Neural cell (in vitro differentiated cells): Measurements from ENCODE around the gene SLC47A1. TPM values are rescaled to one million over a fixed set of nuclear protein-coding genes. Genes with fewer than 3 reads are reported as not detected.

Experiments used
- H2AFZ ChIP-seq: fragments of 200-600, 300-800 bp; sonication (generic), shearing (Covaris generic); 2 replicates; pipeline ENCODE4 v1.6.0; 2014; ENCODE audit warnings: low read depth, mild to moderate bottlenecking, antibody characterized with exemption, low read length, moderate library complexity
- H3F3A ChIP-seq: fragments of 200-600 bp; shearing (Covaris generic); 2 replicates; pipeline ENCODE4 v1.6.1; 2016; ENCODE audit warnings: mild to moderate bottlenecking, moderate library complexity, mixed read lengths, antibody characterized with exemption, low read length; ENCODE audit not compliant: insufficient read depth, poor library complexity, severe bottlenecking
- H3K27ac ChIP-seq: fragments of 200-600, 300-800 bp; sonication (generic), shearing (Covaris generic); 2 replicates; pipeline ENCODE4 v1.5.1; 2014; ENCODE audit warnings: mild to moderate bottlenecking, low read length, moderate library complexity
- H3K27me3 ChIP-seq: fragments of 300-800, 200-600 bp; sonication (generic), shearing (Covaris generic); 2 replicates; pipeline ENCODE4 v1.6.0; 2014; ENCODE audit warnings: mild to moderate bottlenecking, low read depth, low read length, moderate library complexity; ENCODE audit not compliant: insufficient read depth
- H3K36me3 ChIP-seq: fragments of 300-800, 200-600 bp; sonication (generic), shearing (Covaris generic); 2 replicates; pipeline ENCODE4 v1.5.1; 2014; ENCODE audit warnings: mild to moderate bottlenecking, antibody characterized with exemption, low read length, moderate library complexity; ENCODE audit not compliant: insufficient read depth
- H3K4me2 ChIP-seq: fragments of 300-800, 200-600 bp; sonication (generic), shearing (Covaris generic); 2 replicates; pipeline ENCODE4 v1.6.0; 2014; ENCODE audit warnings: mild to moderate bottlenecking, low read length
- H3K4me3 ChIP-seq: fragments of 300-800, 200-600 bp; sonication (generic), shearing (Covaris generic); 2 replicates; pipeline ENCODE4 v1.5.1; 2014; ENCODE audit warnings: mild to moderate bottlenecking, low read length, moderate library complexity
- H3K79me2 ChIP-seq: fragments of 200-600 bp; shearing (Covaris generic); replicated peaks from 2 replicates; pipeline ENCODE4 v1.6.0; 2014; ENCODE audit warnings: mild to moderate bottlenecking, low read length, moderate library complexity; ENCODE audit not compliant: insufficient read depth
- H3K9ac ChIP-seq: fragments of 300-800, 200-600 bp; sonication (generic), shearing (Covaris generic); 2 replicates; pipeline ENCODE4 v1.6.1; 2016; ENCODE audit warnings: mild to moderate bottlenecking, low read length, mixed read lengths
- H3K9me2 ChIP-seq: fragments of 200-600 bp; shearing (Covaris generic); 2 replicates; pipeline ENCODE4 v1.6.1; 2016; ENCODE audit warnings: mild to moderate bottlenecking, low read length, mixed read lengths; ENCODE audit not compliant: insufficient read depth
- H3K9me3 ChIP-seq: fragments of 200-600, 300-800 bp; sonication (generic), shearing (Covaris generic); 2 replicates; pipeline ENCODE4 v1.6.1; 2016; ENCODE audit warnings: mild to moderate bottlenecking, mixed run types, low read length, moderate library complexity, mixed read lengths
- H4K20me1 ChIP-seq: fragments of 200-600 bp; shearing (Covaris generic); 2 replicates; pipeline ENCODE4 v1.6.1; 2016; ENCODE audit warnings: mild to moderate bottlenecking, mixed run types; ENCODE audit not compliant: insufficient read depth
- CTCF ChIP-seq: fragments of 450-650 bp; IDR thresholded peaks from 2 replicates; pipeline ENCODE4 v1.5.1; 2014; ENCODE audit warnings: antibody characterized with exemption, mild to moderate bottlenecking, moderate library complexity; ENCODE audit not compliant: poor library complexity, severe bottlenecking
- EP300 ChIP-seq: fragments of 450-650 bp; conservative IDR thresholded peaks from 2 replicates; pipeline ENCODE4 v1.6.1; 2014; ENCODE audit warnings: antibody characterized with exemption, mild to moderate bottlenecking, moderate library complexity; ENCODE audit not compliant: poor library complexity, severe bottlenecking
- EZH2 ChIP-seq: fragments of 200-600, 300-800 bp; shearing (Covaris generic), sonication (generic); IDR thresholded peaks from 2 replicates; pipeline ENCODE4 v1.6.1; 2014; ENCODE audit warnings: antibody characterized with exemption, low read length, borderline replicate concordance, mild to moderate bottlenecking; ENCODE audit not compliant: insufficient read depth, poor library complexity, severe bottlenecking
- MXI1 ChIP-seq: fragments of 450-650 bp; conservative IDR thresholded peaks from 2 replicates; pipeline ENCODE4 v1.6.1; 2014; ENCODE audit warnings: antibody characterized with exemption, mild to moderate bottlenecking; ENCODE audit not compliant: poor library complexity, severe bottlenecking
- POLR2AphosphoS5 ChIP-seq: IDR thresholded peaks from 2 replicates; pipeline ENCODE4 v1.6.1; 2012
- RAD21 ChIP-seq: fragments of 450-650 bp; conservative IDR thresholded peaks from 2 replicates; pipeline ENCODE4 v1.6.1; 2014; ENCODE audit warnings: antibody characterized with exemption, mild to moderate bottlenecking, moderate library complexity
- SMC3 ChIP-seq: fragments of 450-650 bp; conservative IDR thresholded peaks from 2 replicates; pipeline ENCODE4 v1.6.1; 2014; ENCODE audit warnings: antibody characterized with exemption, mild to moderate bottlenecking, moderate library complexity; ENCODE audit not compliant: poor library complexity
- TAF1 ChIP-seq: IDR thresholded peaks from 2 replicates; pipeline ENCODE4 v1.6.1; 2012; ENCODE audit warnings: low read depth
- polyA plus RNA-seq: library from polyadenylated mRNA; depleted of rRNA; stranded (reverse); fragments of >200 nt; gene quantifications from 2 replicates; pipeline ENCODE4 v1.2.3, GENCODE V29; 2014
- TF ChIP-seq, protein P1 (sequence below): IDR thresholded peaks from 2 replicates; pipeline ENCODE4 v1.6.1; 2012; ENCODE audit warnings: borderline replicate concordance

Gene SLC47A1
- polyA plus RNA-seq, 1 donor from 2014 or later, result not detected

- H3K4me2 ChIP-seq, result no peak overlapping the region
- H3K4me3 ChIP-seq, result no peak overlapping the region
- no peaks in the 10 kb centered on the region for H3K27me3 ChIP-seq
- H3K9me3 ChIP-seq, result no peaks in the 10 kb centered on the region
- no peaks in the 10 kb centered on the region for H4K20me1 ChIP-seq
- no peaks in the 10 kb centered on the region for H3K79me2 ChIP-seq
- H3K27ac ChIP-seq, result no peak overlapping the region
- H2AFZ ChIP-seq, result no peak overlapping the region
- no peaks in the 10 kb centered on the region for H3K9me2 ChIP-seq
- TF ChIP-seq EP300 (no peak), POLR2AphosphoS5 (no peak), TAF1 (no peak), EZH2 (no peak)
- H3K9ac ChIP-seq, result no peak overlapping the region
- H3F3A ChIP-seq, result no peaks in the 10 kb centered on the region
- no peaks in the 10 kb centered on the region for H3K36me3 ChIP-seq
These were observed 57.4 kb downstream of the SLC47A1 start for GRCh38 chr17:19590912-19591551.

DNA sequence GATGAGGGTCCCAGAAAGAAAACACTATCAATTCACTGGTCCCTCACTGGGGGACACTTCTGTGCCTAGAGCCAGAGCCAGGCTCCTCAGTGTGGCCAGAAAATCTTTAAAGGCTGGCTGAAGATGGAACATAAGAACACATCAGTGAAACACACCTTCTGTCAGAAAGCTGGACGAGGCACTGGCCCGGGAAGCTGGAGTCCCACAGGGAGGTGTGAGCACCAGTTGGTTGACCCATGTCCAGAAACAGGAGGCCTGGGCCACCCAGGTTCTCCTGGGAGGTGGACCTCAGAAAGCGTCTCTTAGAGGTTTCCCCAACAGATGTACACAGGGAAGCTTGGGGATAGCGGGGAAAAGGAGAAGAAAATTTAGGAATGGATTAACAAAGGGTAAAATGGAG is 58.7 kb downstream of the SLC47A1 start:
- H3K36me3 ChIP-seq, result no peaks in the 10 kb centered on the region
- no peaks in the 10 kb centered on the region for H3K9me3 ChIP-seq
- no peak overlapping the region for H3K27ac ChIP-seq
- no peak overlapping the region for H2AFZ ChIP-seq
- no peaks in the 10 kb centered on the region for H3K27me3 ChIP-seq
- no peaks in the 10 kb centered on the region for H4K20me1 ChIP-seq
- H3K79me2 ChIP-seq, result no peaks in the 10 kb centered on the region
- no peak overlapping the region for H3K4me3 ChIP-seq
- no peaks in the 10 kb centered on the region for H3K9me2 ChIP-seq
- H3K4me2 ChIP-seq, result no peak overlapping the region
- H3K9ac ChIP-seq, result no peak overlapping the region
- TF ChIP-seq RAD21, result no peak
- TF ChIP-seq EP300, result no peak
- TF ChIP-seq CTCF, result no peak
- TF ChIP-seq SMC3, result no peak
- TF ChIP-seq TAF1, result no peak
- TF ChIP-seq EZH2, result no peak
- no peak for TF ChIP-seq MXI1
- TF ChIP-seq, protein P1, sequence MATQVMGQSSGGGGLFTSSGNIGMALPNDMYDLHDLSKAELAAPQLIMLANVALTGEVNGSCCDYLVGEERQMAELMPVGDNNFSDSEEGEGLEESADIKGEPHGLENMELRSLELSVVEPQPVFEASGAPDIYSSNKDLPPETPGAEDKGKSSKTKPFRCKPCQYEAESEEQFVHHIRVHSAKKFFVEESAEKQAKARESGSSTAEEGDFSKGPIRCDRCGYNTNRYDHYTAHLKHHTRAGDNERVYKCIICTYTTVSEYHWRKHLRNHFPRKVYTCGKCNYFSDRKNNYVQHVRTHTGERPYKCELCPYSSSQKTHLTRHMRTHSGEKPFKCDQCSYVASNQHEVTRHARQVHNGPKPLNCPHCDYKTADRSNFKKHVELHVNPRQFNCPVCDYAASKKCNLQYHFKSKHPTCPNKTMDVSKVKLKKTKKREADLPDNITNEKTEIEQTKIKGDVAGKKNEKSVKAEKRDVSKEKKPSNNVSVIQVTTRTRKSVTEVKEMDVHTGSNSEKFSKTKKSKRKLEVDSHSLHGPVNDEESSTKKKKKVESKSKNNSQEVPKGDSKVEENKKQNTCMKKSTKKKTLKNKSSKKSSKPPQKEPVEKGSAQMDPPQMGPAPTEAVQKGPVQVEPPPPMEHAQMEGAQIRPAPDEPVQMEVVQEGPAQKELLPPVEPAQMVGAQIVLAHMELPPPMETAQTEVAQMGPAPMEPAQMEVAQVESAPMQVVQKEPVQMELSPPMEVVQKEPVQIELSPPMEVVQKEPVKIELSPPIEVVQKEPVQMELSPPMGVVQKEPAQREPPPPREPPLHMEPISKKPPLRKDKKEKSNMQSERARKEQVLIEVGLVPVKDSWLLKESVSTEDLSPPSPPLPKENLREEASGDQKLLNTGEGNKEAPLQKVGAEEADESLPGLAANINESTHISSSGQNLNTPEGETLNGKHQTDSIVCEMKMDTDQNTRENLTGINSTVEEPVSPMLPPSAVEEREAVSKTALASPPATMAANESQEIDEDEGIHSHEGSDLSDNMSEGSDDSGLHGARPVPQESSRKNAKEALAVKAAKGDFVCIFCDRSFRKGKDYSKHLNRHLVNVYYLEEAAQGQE, result no peak
- TF ChIP-seq POLR2AphosphoS5, result no peak
- H3F3A ChIP-seq, result no peaks in the 10 kb centered on the region
